Smooth muscle cell (in vitro differentiated cells): Measurements from ENCODE around the gene JKAMP. TPM values are rescaled to one million over a fixed set of nuclear protein-coding genes. Genes with fewer than 3 reads are reported as not detected.
A peak's percentile ranks its signal among the peaks of the same experiment; 100 is the strongest.

ENCODE experiments used
- DNase-seq: peaks from one replicate; lab custom pipeline; 2025; ENCODE audit not compliant: unreplicated experiment; lab: John Stamatoyannopoulos, UW
- H2AFZ ChIP-seq: fragments of 200-600 bp; sonication (generic); 2 replicates; pipeline ENCODE4 v1.6.0; 2016; ENCODE audit warnings: antibody characterized with exemption, low read depth, mild to moderate bottlenecking
- H3F3A ChIP-seq: fragments of 200-600 bp; sonication (generic); 2 replicates; pipeline ENCODE4 v1.6.0; 2017; ENCODE audit warnings: antibody characterized with exemption, low read depth
- H3K27ac ChIP-seq: fragments of 200-600 bp; sonication (generic); 2 replicates; pipeline ENCODE4 v1.5.1; 2016; ENCODE audit warnings: low read depth, mild to moderate bottlenecking
- H3K27me3 ChIP-seq: fragments of 200-600 bp; sonication (generic); 2 replicates; pipeline ENCODE4 v1.6.1; 2016; ENCODE audit warnings: low read depth, mild to moderate bottlenecking
- H3K36me3 ChIP-seq: fragments of 200-600 bp; sonication (generic); 2 replicates; pipeline ENCODE4 v1.5.1; 2016; ENCODE audit warnings: low read depth
- H3K4me1 ChIP-seq: fragments of 200-600 bp; sonication (generic); 2 replicates; pipeline ENCODE4 v1.5.1; 2016; ENCODE audit warnings: low read depth
- H3K4me2 ChIP-seq: fragments of 200-600 bp; sonication (generic); 2 replicates; pipeline ENCODE4 v1.6.0; 2016; ENCODE audit warnings: mild to moderate bottlenecking
- H3K4me3 ChIP-seq: fragments of 200-600 bp; sonication (generic); 2 replicates; pipeline ENCODE4 v1.5.1; 2016; ENCODE audit warnings: mild to moderate bottlenecking
- H3K79me2 ChIP-seq: fragments of 200-600 bp; sonication (generic); 2 replicates; pipeline ENCODE4 v1.6.0; 2016; ENCODE audit warnings: low read depth, mild to moderate bottlenecking
- H3K9ac ChIP-seq: fragments of 200-600 bp; sonication (generic); 2 replicates; pipeline ENCODE4 v1.6.0; 2016; ENCODE audit warnings: low read depth
- H3K9me3 ChIP-seq: fragments of 200-600 bp; sonication (generic); replicated peaks from 2 replicates; pipeline ENCODE4 v1.5.1; 2016; ENCODE audit warnings: low read depth
- H4K20me1 ChIP-seq: fragments of 200-600 bp; sonication (generic); 2 replicates; pipeline ENCODE4 v1.6.0; 2016; ENCODE audit warnings: low read depth
- WGBS: methylation state at CpG from one replicate; pipeline ENCODE4 v1.1.7; 2016; ENCODE audit warnings: low lambda C conversion rate; 5-methylcytosine and 5-hydroxymethylcytosine counted together
- polyA plus RNA-seq: library from polyadenylated mRNA; unstranded; fragments of >200 nt; fragmentation: Nextera tagmentation; extraction: Ambion mirVana; gene quantifications from 2 replicates; pipeline ENCODE4 v1.2.1, GENCODE V29; 2016
- total RNA-seq: library from RNA; depleted of rRNA; stranded (reverse); fragments of >200 nt; gene quantifications from 2 replicates; pipeline ENCODE4 v1.2.3, GENCODE V29; 2014
- TF ChIP-seq, protein P1 (sequence below): fragments of 200-600 bp; sonication (generic); IDR thresholded peaks from 2 replicates; pipeline ENCODE4 v1.5.1; 2017; ENCODE audit warnings: borderline replicate concordance, mild to moderate bottlenecking, antibody characterized with exemption; ENCODE audit not compliant: insufficient read depth, poor library complexity, severe bottlenecking

Gene JKAMP
- total and polyA plus RNA-seq, 2 experiments from 2014 or later: 81.2 to 147 TPM

DNA sequence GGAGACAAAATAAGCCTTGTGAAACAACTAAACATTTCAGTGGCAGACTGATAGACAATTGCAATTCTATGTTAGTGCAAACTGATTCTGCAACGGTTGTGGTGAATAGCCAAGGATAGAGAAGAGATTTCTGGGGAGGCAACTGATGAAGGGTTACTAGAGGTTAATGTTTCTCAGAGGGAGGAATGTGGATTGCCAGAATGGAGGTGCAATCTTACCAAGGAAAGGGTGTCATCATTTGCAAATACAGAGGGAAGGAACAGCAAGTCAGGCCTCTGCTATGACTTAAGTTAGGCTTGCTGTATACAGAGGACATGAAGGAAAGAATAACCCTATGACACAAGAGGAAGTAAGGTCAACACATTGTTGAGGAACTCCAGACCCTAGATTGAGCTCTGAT, 56.5 kb downstream of the JKAMP start:
- DNase-seq: no peak
- 66% methylated on average over 1 of the region's 1 CpG for WGBS
- Histone ChIP-seq H3K4me1 (peaks cover 9% of the 10 kb centered on the region), H2AFZ (no peak overlapping the region), H4K20me1 (no peaks in the 10 kb centered on the region), H3K79me2 (no peaks in the 10 kb centered on the region), H3K27ac (no peak overlapping the region), H3K36me3 (no peaks in the 10 kb centered on the region), H3K4me3 (no peak overlapping the region), H3K27me3 (no peaks in the 10 kb centered on the region), H3K9me3 (no peaks in the 10 kb centered on the region), H3K9ac (no peak overlapping the region), H3K4me2 (no peak overlapping the region), H3F3A (no peaks in the 10 kb centered on the region)
- TF ChIP-seq, protein P1, sequence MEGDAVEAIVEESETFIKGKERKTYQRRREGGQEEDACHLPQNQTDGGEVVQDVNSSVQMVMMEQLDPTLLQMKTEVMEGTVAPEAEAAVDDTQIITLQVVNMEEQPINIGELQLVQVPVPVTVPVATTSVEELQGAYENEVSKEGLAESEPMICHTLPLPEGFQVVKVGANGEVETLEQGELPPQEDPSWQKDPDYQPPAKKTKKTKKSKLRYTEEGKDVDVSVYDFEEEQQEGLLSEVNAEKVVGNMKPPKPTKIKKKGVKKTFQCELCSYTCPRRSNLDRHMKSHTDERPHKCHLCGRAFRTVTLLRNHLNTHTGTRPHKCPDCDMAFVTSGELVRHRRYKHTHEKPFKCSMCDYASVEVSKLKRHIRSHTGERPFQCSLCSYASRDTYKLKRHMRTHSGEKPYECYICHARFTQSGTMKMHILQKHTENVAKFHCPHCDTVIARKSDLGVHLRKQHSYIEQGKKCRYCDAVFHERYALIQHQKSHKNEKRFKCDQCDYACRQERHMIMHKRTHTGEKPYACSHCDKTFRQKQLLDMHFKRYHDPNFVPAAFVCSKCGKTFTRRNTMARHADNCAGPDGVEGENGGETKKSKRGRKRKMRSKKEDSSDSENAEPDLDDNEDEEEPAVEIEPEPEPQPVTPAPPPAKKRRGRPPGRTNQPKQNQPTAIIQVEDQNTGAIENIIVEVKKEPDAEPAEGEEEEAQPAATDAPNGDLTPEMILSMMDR: no peak

DNA sequence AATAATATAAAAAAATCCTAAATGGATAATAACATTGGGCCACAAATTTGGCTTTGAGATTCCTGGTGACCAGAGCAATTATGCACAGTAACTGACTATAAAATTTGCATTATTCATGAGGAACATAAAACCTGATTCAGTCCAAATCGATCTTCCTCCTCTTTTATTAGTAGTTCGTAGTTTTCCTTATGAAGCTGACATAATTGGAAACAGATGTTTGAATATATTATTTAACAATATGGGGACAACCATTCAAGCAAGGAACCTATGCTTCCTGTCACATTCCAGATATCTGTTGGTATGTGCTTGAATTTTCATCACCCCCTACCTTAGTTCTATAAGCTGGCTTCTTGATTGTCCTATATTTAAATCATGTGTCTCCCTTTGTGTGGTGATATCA, 57.4 kb downstream of the JKAMP start:
- Histone ChIP-seq H2AFZ (no peak overlapping the region), H3K27ac (no peak overlapping the region), H3F3A (no peaks in the 10 kb centered on the region), H3K36me3 (no peaks in the 10 kb centered on the region), H3K79me2 (no peaks in the 10 kb centered on the region), H4K20me1 (no peaks in the 10 kb centered on the region), H3K4me3 (no peak overlapping the region), H3K4me1 (peaks cover 9% of the 10 kb centered on the region), H3K9me3 (no peaks in the 10 kb centered on the region), H3K9ac (no peak overlapping the region), H3K27me3 (no peaks in the 10 kb centered on the region), H3K4me2 (no peak overlapping the region)
- no peak for DNase-seq
- TF ChIP-seq, protein P1: no peak
- WGBS: 76% methylated on average over 2 of the region's 2 CpGs

DNA sequence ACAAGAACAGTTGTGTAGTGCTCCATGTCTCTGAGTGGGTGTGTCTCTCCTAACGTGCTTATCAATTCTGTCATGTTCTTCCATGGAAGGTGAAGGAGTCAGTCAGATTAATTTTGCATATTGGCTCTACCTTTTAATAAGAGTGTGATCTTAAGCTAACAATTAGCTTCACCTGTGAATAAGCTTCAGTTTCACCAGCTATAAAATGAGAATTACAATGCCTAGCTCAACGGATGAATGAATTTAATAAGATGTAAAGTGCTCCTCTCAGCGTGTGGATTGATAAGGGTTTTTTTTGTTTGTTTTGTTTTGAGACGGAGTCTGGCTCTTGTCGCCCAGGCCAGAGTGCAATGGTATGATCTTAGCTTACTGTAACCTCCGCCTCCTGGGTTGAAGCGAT, 59.6 kb downstream of the JKAMP start:
- Histone ChIP-seq H3K9ac (no peak overlapping the region), H3K4me2 (peak overlapping the region; percentile 64), H3F3A (no peaks in the 10 kb centered on the region), H3K9me3 (no peaks in the 10 kb centered on the region), H3K27ac (no peak overlapping the region), H3K36me3 (no peaks in the 10 kb centered on the region), H3K27me3 (no peaks in the 10 kb centered on the region), H3K4me3 (no peak overlapping the region), H3K79me2 (no peaks in the 10 kb centered on the region), H2AFZ (peak overlapping the region; percentile 39), H4K20me1 (no peaks in the 10 kb centered on the region), H3K4me1 (peaks cover 9% of the 10 kb centered on the region)
- 39% methylated on average over 7 of the region's 7 CpGs for WGBS
- DNase-seq: no peak
- TF ChIP-seq, protein P1: no peak

DNA sequence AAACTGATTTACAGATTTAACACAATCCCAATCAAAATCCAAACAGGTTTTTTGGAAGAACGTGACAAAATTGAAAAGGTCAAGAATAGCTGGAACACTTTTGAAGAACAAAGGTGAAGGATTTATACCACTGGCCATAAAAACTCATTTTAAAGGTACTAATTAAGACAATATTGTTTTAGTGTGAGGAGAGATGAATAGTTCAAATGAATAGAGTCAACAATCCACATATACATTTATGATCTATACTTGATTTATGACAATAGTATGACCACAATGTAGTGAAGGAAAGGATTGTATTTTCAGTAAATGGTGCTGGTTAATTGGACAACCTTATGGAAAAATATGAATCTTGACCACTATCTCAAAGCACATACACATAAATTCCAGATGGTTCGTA, 63.0 kb downstream of the JKAMP start:
- Histone ChIP-seq H3K4me1 (peaks cover 9% of the 10 kb centered on the region), H3K79me2 (no peaks in the 10 kb centered on the region), H3F3A (no peaks in the 10 kb centered on the region), H2AFZ (no peak overlapping the region), H3K9me3 (no peaks in the 10 kb centered on the region), H4K20me1 (no peaks in the 10 kb centered on the region), H3K36me3 (no peaks in the 10 kb centered on the region), H3K27ac (no peak overlapping the region), H3K27me3 (no peaks in the 10 kb centered on the region), H3K9ac (no peak overlapping the region), H3K4me3 (no peak overlapping the region), H3K4me2 (no peak overlapping the region)
- 93% methylated on average over 2 of the region's 2 CpGs for WGBS
- DNase-seq: no peak
- TF ChIP-seq, protein P1: no peak

Other genes with a start within 250 kb of the JKAMP start
- 2.1 and 3.1 TPM in 2 replicates for gene GPR135, start 19.1 kb upstream of the JKAMP start, total RNA-seq
- gene GPR135, start 19.1 kb upstream of the JKAMP start, polyA plus RNA-seq: 0.40 and 1.1 TPM in 2 replicates
- gene L3HYPDH, start 109 bp upstream of the JKAMP start, total RNA-seq: 33.5 and 45.8 TPM in 2 replicates
- gene L3HYPDH, start 109 bp upstream of the JKAMP start, polyA plus RNA-seq: 27.7 and 33.7 TPM in 2 replicates
- gene CCDC175, start 92.3 kb downstream of the JKAMP start, total RNA-seq: not detected in 2 replicates
- gene CCDC175, start 92.3 kb downstream of the JKAMP start, polyA plus RNA-seq: not detected in 2 replicates